ENCODE data around the gene PLPPR2. TPM values are rescaled to one million over a fixed set of nuclear protein-coding genes. Genes with fewer than 3 reads are reported as not detected.

PLPPR2 gene
- total and polyA plus RNA-seq, 4 donors = 9.1 to 35.1 (median 24.3) TPM

- 5 to 7% methylated on average over 27 of the region's 27 CpGs for WGBS, 2 donors
- Histone ChIP-seq H3K27ac (ENCODE audit: low read depth in 1 of 2, low read length in 1 of 2) (peak overlapping the region; percentile 75 to 91), H3K9ac (ENCODE audit: insufficient read depth in 1 of 2, low read length in 2 of 2) (peak overlapping the region; percentile 14 to 67), H3K9me3 (ENCODE audit: control insufficient read depth in 4 of 4, insufficient read depth in 3 of 4, low read length in 3 of 4) (no peaks in the 10 kb centered on the region), H3K4me3 (peak overlapping the region; percentile 29), H3K27me3 (ENCODE audit: control insufficient read depth in 3 of 3, insufficient read depth in 3 of 3, low read length in 2 of 3) (no peaks in the 10 kb centered on the region), H3K4me1 (ENCODE audit: control insufficient read depth in 5 of 5, insufficient read depth in 5 of 5, low read length in 5 of 5) (peaks cover 0 to 19% (median 13%) of the 10 kb centered on the region in 5 donors), H3K36me3 (ENCODE audit: control insufficient read depth in 4 of 4, insufficient read depth in 4 of 4, low read length in 4 of 4) (peaks cover 0 to 5% (median 0%) of the 10 kb centered on the region in 4 donors)
- ATAC-seq (ENCODE audit: insufficient read depth, low FRiP score) (no peak), DNase-seq (peak in 2 of 3 donors; percentile 69 to 80)
- TF ChIP-seq CTCF (IDR thresholded peaks at IDR 0.05; ENCODE audit: control extremely low read depth, extremely low read depth) = no peak
Observed at GRCh38 chr19:11375143-11375948, 20.1 kb downstream of the PLPPR2 start.

- Histone ChIP-seq H3K27me3 (ENCODE audit: control insufficient read depth in 3 of 3, insufficient read depth in 3 of 3, low read length in 2 of 3) (peaks cover 0 to 3% (median 0%) of the 10 kb centered on the region in 3 donors), H3K9ac (ENCODE audit: insufficient read depth in 1 of 2, low read length in 2 of 2) (no peak overlapping the region), H3K36me3 (ENCODE audit: control insufficient read depth in 4 of 4, insufficient read depth in 4 of 4, low read length in 4 of 4) (peaks cover 0 to 5% (median 0%) of the 10 kb centered on the region in 4 donors), H3K9me3 (ENCODE audit: control insufficient read depth in 4 of 4, insufficient read depth in 3 of 4, low read length in 3 of 4) (no peaks in the 10 kb centered on the region), H3K4me1 (ENCODE audit: control insufficient read depth in 5 of 5, insufficient read depth in 5 of 5, low read length in 5 of 5) (peaks cover 0 to 32% (median 13%) of the 10 kb centered on the region in 5 donors), H3K27ac (ENCODE audit: low read depth in 1 of 2, low read length in 1 of 2) (peak overlapping the region in 1 of 2 donors; percentile 27), H3K4me3 (no peak overlapping the region)
- ATAC-seq (ENCODE audit: insufficient read depth, low FRiP score) (no peak), DNase-seq (no peak)
- TF ChIP-seq CTCF (IDR thresholded peaks at IDR 0.05; ENCODE audit: control extremely low read depth, extremely low read depth) = no peak
Observed at GRCh38 chr19:11377237-11377636, 22.0 kb downstream of the PLPPR2 start.

- Histone ChIP-seq H3K9ac (ENCODE audit: insufficient read depth in 1 of 2, low read length in 2 of 2) (no peak overlapping the region), H3K4me1 (ENCODE audit: control insufficient read depth in 5 of 5, insufficient read depth in 5 of 5, low read length in 5 of 5) (peaks cover 0 to 32% (median 15%) of the 10 kb centered on the region in 5 donors), H3K9me3 (ENCODE audit: control insufficient read depth in 4 of 4, insufficient read depth in 3 of 4, low read length in 3 of 4) (peaks cover 0 to 2% (median 0%) of the 10 kb centered on the region in 4 donors), H3K4me3 (no peak overlapping the region), H3K27ac (ENCODE audit: low read depth in 1 of 2, low read length in 1 of 2) (peak overlapping the region in 1 of 2 donors; percentile 26), H3K27me3 (ENCODE audit: control insufficient read depth in 3 of 3, insufficient read depth in 3 of 3, low read length in 2 of 3) (peaks cover 0 to 5% (median 2%) of the 10 kb centered on the region in 3 donors), H3K36me3 (ENCODE audit: control insufficient read depth in 4 of 4, insufficient read depth in 4 of 4, low read length in 4 of 4) (peaks cover 0 to 5% (median 0%) of the 10 kb centered on the region in 4 donors)
- WGBS, 2 donors = 96 to 98% methylated on average over 3 of the region's 3 CpGs
- no peak for DNase-seq
- ATAC-seq (ENCODE audit: insufficient read depth, low FRiP score) = no peak
- no peak for TF ChIP-seq CTCF (IDR thresholded peaks at IDR 0.05; ENCODE audit: control extremely low read depth, extremely low read depth)
Observed at GRCh38 chr19:11377756-11378155, 22.5 kb downstream of the PLPPR2 start.
